Measurements from ENCODE around the gene ACAA1.
"Not testable (repeated sequence)": the region's sequence is repeated elsewhere in the genome, so short reads cannot be mapped to it uniquely, and the experiment has no call there.

Gene ACAA1

DNA sequence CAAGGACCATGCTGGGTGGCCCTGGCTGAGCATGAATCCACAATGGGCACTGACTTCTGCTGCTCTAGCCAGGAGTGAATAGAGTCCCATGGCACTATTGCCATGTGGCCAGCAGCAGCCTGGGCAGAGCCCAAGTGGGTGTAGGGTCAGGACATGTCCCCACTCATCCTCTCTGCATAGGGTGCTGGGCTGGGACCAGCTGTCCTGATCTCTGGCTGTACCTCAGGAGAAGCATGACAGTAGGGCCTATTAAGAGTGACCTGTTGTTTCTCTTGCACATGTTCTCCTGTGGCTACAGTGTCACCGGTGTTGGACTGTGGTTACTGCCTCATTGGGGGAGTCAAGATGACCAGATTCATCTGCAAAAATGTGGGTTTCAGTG lies 51.0 kb downstream of the ACAA1 start:
- no peaks in the 10 kb centered on the region for H3K27me3 ChIP-seq (ENCODE audit: insufficient read depth, low read depth, severe bottlenecking)
- no peak overlapping the region for H3K27ac ChIP-seq
- no peak overlapping the region for H3K4me3 ChIP-seq (ENCODE audit: low read depth, low read length)
- TF ChIP-seq, protein P1, sequence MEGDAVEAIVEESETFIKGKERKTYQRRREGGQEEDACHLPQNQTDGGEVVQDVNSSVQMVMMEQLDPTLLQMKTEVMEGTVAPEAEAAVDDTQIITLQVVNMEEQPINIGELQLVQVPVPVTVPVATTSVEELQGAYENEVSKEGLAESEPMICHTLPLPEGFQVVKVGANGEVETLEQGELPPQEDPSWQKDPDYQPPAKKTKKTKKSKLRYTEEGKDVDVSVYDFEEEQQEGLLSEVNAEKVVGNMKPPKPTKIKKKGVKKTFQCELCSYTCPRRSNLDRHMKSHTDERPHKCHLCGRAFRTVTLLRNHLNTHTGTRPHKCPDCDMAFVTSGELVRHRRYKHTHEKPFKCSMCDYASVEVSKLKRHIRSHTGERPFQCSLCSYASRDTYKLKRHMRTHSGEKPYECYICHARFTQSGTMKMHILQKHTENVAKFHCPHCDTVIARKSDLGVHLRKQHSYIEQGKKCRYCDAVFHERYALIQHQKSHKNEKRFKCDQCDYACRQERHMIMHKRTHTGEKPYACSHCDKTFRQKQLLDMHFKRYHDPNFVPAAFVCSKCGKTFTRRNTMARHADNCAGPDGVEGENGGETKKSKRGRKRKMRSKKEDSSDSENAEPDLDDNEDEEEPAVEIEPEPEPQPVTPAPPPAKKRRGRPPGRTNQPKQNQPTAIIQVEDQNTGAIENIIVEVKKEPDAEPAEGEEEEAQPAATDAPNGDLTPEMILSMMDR (IDR thresholded peaks at IDR 0.05; ENCODE audit: low read depth, low read length), result no peak
- no peaks in the 10 kb centered on the region for H3K36me3 ChIP-seq
- DNase-seq, result no peak
- peaks cover 8% of the 10 kb centered on the region for H3K9me3 ChIP-seq (ENCODE audit: severe bottlenecking)

DNA sequence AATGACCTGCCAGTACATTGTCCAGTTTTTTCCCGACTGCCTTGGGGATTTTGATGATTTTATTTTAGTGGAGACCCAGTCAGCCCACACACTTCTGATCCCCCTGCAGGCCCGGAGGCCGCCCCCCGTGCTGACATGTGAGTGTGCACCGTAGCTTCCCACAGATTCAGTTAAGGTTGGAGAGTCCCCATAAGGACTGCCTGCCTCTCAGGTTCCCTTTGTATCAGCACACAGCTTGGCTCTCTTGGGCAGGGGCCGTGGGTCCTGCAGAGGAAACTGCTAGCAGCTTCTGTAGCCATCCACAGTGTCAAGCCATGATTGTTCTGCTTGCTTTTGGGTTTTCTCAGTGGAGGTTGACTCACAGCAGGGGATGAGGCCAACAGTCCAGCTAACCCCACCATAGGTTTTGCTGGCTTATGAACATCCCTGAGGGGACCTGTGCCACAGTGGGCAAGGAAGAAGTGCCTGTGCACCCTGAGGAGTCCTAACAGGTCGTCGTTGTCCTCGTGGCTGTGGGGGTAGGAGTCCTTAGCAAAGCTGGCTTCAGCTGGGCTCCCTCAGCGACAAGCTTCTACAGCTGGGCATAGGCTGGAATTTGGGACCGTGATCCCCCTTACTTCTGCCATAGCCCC lies 51.5 kb downstream of the ACAA1 start:
- no peaks in the 10 kb centered on the region for H3K27me3 ChIP-seq (ENCODE audit: insufficient read depth, low read depth, severe bottlenecking)
- no peak overlapping the region for H3K27ac ChIP-seq
- DNase-seq, result no peak
- no peak overlapping the region for H3K4me3 ChIP-seq (ENCODE audit: low read depth, low read length)
- TF ChIP-seq, protein P1 (IDR thresholded peaks at IDR 0.05; ENCODE audit: low read depth, low read length), result no peak
- H3K36me3 ChIP-seq, result no peaks in the 10 kb centered on the region
- peaks cover 8% of the 10 kb centered on the region for H3K9me3 ChIP-seq (ENCODE audit: severe bottlenecking)

DNA sequence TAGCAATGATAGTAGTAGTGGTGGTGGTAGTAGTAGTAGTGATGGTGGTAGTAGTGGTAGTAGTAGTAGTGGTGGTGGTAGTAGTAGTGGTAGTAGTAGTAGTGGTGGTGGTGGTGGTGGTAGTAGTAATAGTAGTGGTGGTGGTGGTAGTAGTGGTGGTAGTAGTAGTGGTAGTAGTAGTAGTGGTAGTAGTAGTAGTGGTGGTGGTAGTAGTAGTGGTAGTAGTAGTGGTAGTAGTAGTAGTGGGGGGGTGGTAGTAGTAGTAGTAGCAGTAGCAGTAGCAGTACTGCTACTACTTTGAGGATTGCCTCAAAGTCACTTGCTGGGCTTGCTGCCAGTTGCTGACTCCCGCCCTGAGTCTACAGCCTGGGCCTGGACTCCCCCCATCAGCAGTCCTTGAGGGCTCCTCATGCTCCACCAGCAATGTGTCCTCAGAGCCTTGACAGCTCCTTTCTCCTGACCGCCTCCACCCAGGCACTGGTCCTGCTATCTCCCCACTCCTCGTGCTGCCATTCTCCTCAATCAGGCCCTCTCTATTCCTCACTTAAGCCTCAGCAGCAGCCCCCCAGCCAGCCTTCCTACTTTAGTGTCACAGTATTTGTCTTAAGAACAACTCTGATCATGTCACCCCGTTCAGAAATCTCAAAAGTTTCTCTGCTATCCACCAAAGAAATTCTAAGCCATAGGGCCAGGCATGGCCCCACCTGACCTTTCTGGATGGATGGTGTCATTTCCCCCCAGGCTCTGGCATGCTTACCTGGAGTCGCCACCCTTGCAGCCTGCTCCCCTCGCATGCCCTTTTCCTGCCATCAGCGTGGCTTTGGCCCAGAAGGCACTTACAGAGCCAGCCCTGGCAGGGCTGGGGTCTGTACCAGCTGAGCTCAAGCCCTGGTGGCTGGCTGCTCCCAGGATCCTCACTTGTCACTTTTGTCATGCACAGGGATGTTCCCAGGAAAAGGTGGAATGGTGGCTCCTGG lies 52.3 kb downstream of the ACAA1 start:
- Histone ChIP-seq H3K27ac (no peak overlapping the region), H3K4me3 (ENCODE audit: low read depth, low read length) (no peak overlapping the region), H3K9me3 (ENCODE audit: severe bottlenecking) (peaks cover 8% of the 10 kb centered on the region), H3K36me3 (no peaks in the 10 kb centered on the region), H3K27me3 (ENCODE audit: insufficient read depth, low read depth, severe bottlenecking) (peaks cover 5% of the 10 kb centered on the region)
- TF ChIP-seq, protein P1 (IDR thresholded peaks at IDR 0.05; ENCODE audit: low read depth, low read length), result no peak
- no peak for DNase-seq

DNA sequence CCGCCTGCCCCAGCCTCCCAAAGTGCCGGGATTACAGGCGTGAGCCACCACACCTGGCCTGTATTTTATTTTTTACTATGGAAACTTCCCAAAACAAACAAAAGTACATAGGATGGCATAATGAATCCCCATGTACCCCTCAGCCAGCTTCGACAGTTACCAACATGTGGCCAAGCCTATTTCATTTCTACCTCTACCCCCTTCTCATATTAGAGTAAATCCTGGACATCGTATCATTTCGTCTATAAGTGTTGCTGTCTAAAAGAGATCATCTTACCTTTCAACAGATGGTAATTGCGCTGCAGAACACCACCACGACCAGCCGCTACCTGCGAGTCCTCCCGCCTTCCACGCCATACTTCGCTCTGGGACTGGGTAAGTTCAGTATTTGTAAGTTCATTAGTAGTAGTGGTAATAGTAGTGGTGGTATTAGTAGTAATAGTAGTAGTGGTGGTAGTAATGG lies 53.0 kb downstream of the ACAA1 start:
- Histone ChIP-seq H3K9me3 (ENCODE audit: severe bottlenecking) (peaks cover 8% of the 10 kb centered on the region), H3K27ac (no peak overlapping the region), H3K4me3 (ENCODE audit: low read depth, low read length) (no peak overlapping the region), H3K36me3 (no peaks in the 10 kb centered on the region), H3K27me3 (ENCODE audit: insufficient read depth, low read depth, severe bottlenecking) (peaks cover 13% of the 10 kb centered on the region)
- DNase-seq, result no peak
- TF ChIP-seq, protein P1 (IDR thresholded peaks at IDR 0.05; ENCODE audit: low read depth, low read length), result no peak

DNA sequence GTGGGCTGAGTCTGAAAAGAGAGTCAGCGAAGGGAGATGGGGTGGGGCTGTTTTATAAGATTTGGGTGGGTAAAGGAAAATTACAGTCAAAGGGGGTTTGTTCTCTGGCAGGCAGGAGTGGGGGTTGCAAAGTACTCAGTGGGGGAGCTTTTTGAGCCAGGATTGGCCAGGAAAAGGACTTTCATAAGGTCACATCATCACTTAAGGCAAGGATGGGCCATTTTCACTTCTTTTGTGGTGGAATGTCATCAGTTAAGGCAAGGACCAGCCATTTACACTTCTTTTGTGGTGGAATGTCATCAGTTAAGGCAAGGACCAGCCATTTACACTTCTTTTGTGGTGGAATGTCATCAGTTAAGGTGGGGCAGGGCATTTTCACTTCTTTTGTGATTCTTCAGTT lies 53.7 kb downstream of the ACAA1 start:
- H3K27ac ChIP-seq, DNase-seq, H3K36me3 ChIP-seq: not testable (repeated sequence)

DNA sequence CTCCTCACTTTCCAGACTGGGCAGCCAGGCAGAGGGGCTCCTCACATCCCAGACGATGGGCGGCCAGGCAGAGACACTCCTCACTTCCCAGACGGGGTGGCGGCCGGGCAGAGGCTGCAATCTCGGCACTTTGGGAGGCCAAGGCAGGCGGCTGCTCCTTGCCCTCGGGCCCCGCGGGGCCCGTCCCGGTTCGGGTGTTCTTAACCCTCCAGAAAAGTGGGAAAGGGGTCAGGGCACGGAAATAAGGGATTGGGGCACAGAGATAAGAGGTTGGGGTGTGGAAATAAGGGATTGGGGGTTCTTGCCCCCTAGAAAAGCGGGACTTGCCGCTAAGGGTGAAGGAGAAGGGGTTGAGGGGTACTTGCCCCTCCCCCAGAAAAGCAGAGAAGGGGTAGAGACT lies 54.6 kb downstream of the ACAA1 start:
- H3K4me3 ChIP-seq (ENCODE audit: low read depth, low read length); H3K27ac ChIP-seq; DNase-seq; H3K9me3 ChIP-seq (ENCODE audit: severe bottlenecking); H3K36me3 ChIP-seq: not testable (repeated sequence)
- peaks cover 20% of the 10 kb centered on the region for H3K27me3 ChIP-seq (ENCODE audit: insufficient read depth, low read depth, severe bottlenecking)

More for the DNA sequence above, 53.7 kb downstream of the ACAA1 start:
- not testable (repeated sequence) for H3K9me3 ChIP-seq (ENCODE audit: severe bottlenecking); H3K4me3 ChIP-seq (ENCODE audit: low read depth, low read length)
- peaks cover 17% of the 10 kb centered on the region for H3K27me3 ChIP-seq (ENCODE audit: insufficient read depth, low read depth, severe bottlenecking)

DNA sequence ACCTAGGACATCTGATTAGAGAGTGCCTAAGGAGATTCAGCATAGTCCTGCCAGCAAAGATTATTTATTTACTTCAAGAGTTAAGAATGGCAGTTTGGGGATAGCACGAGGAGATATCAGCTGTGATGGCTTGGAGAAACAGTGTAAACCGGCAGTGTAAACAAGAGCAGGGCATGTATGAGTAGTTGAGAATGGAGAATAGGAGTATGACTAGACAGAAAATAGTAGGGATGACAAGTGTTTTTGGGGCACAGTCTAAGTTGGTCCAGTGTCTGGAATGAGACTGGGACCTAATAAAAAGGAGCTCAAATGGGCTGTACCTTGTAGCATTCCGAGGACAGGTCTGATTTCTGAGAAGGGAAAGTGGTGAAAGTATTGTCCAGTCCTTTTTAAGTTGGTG lies 59.9 kb downstream of the ACAA1 start:
- peaks cover 62% of the 10 kb centered on the region for H3K27me3 ChIP-seq (ENCODE audit: insufficient read depth, low read depth, severe bottlenecking)
- not testable (repeated sequence) for DNase-seq; H3K27ac ChIP-seq; H3K36me3 ChIP-seq; H3K4me3 ChIP-seq (ENCODE audit: low read depth, low read length); H3K9me3 ChIP-seq (ENCODE audit: severe bottlenecking)

Measured in WERI-Rb-1 (cell line).